ENCODE results near the gene ZDHHC21. TPM values are rescaled to one million over a fixed set of nuclear protein-coding genes. Genes with fewer than 3 reads are reported as not detected.

ZDHHC21 gene
- total RNA-seq, 1 experiment from 2014 or later: 9.0 TPM

- no CpG with 5 or more reads among the region's 1 CpG for WGBS (ENCODE audit: extremely low coverage, insufficient read length, low lambda C conversion rate)
- H3K9me3 Mint-ChIP-seq: no peaks in the 10 kb centered on the region
- Histone ChIP-seq H3K14ac (ENCODE audit: insufficient read depth, low read length) (no peak overlapping the region), H2BK15ac (ENCODE audit: low read depth, low read length) (no peak overlapping the region), H3K9ac (ENCODE audit: extremely low read depth, insufficient read length, low read length) (no peak overlapping the region), H4K8ac (replicated peaks; ENCODE audit: insufficient read length, low read depth, low read length) (no peak overlapping the region), H3K27ac (ENCODE audit: insufficient read length, low read depth, low read length) (no peak overlapping the region), H2BK12ac (ENCODE audit: insufficient read length, low read depth, low read length) (no peak overlapping the region), H2BK20ac (ENCODE audit: low read depth, low read length, poor library complexity, severe bottlenecking) (no peak overlapping the region), H4K91ac (ENCODE audit: insufficient read length, low read depth, low read length) (no peak overlapping the region), H3K18ac (ENCODE audit: insufficient read length, low read depth, low read length) (no peak overlapping the region), H4K5ac (ENCODE audit: insufficient read length, low read depth, low read length) (no peak overlapping the region), H2AFZ (ENCODE audit: low read length) (no peak overlapping the region), H2BK120ac (ENCODE audit: low read depth, low read length, poor library complexity, severe bottlenecking) (no peak overlapping the region), H3K4me2 (ENCODE audit: insufficient read depth, insufficient read length, low read length) (no peak overlapping the region), H2BK5ac (ENCODE audit: insufficient read length, low read length) (no peak overlapping the region), H3T11ph (ENCODE audit: low read length) (no peak overlapping the region), H3K79me2 (ENCODE audit: insufficient read depth, low read length) (no peaks in the 10 kb centered on the region), H3K23ac (ENCODE audit: insufficient read length, low read depth, low read length) (no peak overlapping the region), H3K56ac (ENCODE audit: insufficient read length, low read depth, low read length) (no peak overlapping the region), H3K4ac (ENCODE audit: low read depth, low read length) (no peak overlapping the region), H3K9me3 (ENCODE audit: control insufficient read depth, low read depth, low read length) (no peaks in the 10 kb centered on the region), H2AK5ac (ENCODE audit: insufficient read length, low read length) (no peak overlapping the region), H3K23me2 (ENCODE audit: insufficient read length, low read depth, low read length, poor library complexity, severe bottlenecking) (no peaks in the 10 kb centered on the region), H3K27me3 (ENCODE audit: insufficient read depth, low read length) (no peaks in the 10 kb centered on the region), H3K79me1 (ENCODE audit: insufficient read depth, low read depth, low read length, poor library complexity, severe bottlenecking) (no peaks in the 10 kb centered on the region), H3K4me1 (ENCODE audit: insufficient read depth, low read length) (no peaks in the 10 kb centered on the region), H4K20me1 (ENCODE audit: control insufficient read depth, insufficient read depth, insufficient read length) (no peaks in the 10 kb centered on the region)
- H3K36me3 Mint-ChIP-seq (ENCODE audit: insufficient read depth in 1 of 3, low read depth in 3 of 3): no peaks in the 10 kb centered on the region; a peak in 1 of 7 replicates
- 0 out of 7 replicates have a peak overlapping the region, but pooled peaks of 1 of the 3 experiments have one; percentile 1 for H3K27ac Mint-ChIP-seq
- DNase-seq: no peak
- no peak overlapping the region for H3K4me3 Mint-ChIP-seq
- H3K4me1 Mint-ChIP-seq: peaks cover 10 to 13% of the 10 kb centered on the region in 2 experiments; a peak in 3 of 4 replicates
- TF ChIP-seq CTCF (conservative IDR thresholded peaks at IDR 0.05): no peak
- H3K27me3 Mint-ChIP-seq (ENCODE audit: low read depth): no peaks in the 10 kb centered on the region
Observed at GRCh38 chr9:14640967-14641366, 52.3 kb downstream of the ZDHHC21 start.
